ENCODE data around the gene SLC16A3.

Gene SLC16A3

DNA sequence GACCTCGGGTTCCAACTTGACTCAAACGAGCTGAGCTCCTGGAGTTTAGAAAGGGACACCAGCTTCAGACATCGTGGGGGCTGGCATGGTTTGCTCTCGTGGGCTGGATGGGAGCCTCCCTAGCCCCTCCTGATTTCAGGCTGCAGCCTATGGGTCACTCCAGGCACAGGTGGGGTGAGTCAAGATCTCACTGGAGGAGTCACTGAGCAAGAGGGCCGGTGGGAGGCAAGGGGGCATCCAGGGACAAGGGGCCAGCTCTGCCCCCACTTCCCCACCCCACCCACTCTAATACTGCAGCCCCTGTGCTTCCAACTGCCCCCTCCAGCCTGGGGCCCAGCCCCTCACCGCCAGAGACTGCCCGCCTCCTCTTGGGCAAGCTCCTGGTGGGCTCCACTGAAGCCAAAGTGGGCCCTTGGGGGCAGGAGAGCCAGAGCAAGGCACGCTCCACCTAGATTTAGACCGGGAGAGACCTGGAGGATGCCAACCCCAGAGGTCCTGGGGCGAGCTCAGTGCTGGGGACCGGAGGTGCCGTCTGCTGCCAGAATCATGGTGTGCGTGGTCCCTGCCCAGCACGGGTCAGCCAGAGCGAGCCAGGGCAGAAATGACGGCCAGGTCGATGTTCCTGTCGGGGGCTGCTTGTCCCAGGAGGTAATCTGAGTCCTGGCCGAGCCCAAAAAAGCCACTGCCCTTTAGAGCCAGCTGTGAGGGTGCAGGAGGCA, 6.4 kb downstream of the SLC16A3 start:
- Mint-ChIP-seq H3K27me3 (no peaks in the 10 kb centered on the region), H3K27ac (no peak overlapping the region), H3K9me3 (no peaks in the 10 kb centered on the region), H3K36me3 (ENCODE audit: low read depth) (no peaks in the 10 kb centered on the region), H3K4me1 (ENCODE audit: low read depth) (peaks cover 29% of the 10 kb centered on the region), H3K4me3 (no peak overlapping the region)

DNA sequence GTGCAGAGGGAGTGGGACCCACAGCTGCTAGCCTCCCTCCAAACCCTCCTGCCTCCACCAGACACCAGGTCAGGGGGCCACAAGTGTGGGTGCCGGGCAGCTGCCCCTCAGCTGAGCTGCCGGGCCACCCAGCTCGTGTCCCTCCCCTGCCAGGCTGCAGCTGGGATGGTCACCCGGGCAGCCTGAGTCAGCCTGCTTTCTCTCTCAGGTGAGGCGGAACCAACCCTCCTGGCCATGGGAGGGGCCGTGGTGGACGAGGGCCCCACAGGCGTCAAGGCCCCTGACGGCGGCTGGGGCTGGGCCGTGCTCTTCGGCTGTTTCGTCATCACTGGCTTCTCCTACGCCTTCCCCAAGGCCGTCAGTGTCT, 6.9 kb downstream of the SLC16A3 start:
- H3K36me3 Mint-ChIP-seq (ENCODE audit: low read depth): no peaks in the 10 kb centered on the region
- H3K4me1 Mint-ChIP-seq (ENCODE audit: low read depth): peaks cover 34% of the 10 kb centered on the region
- H3K4me3 Mint-ChIP-seq: no peak overlapping the region
- H3K27me3 Mint-ChIP-seq: no peaks in the 10 kb centered on the region
- no peak overlapping the region for H3K27ac Mint-ChIP-seq
- H3K9me3 Mint-ChIP-seq: no peaks in the 10 kb centered on the region

DNA sequence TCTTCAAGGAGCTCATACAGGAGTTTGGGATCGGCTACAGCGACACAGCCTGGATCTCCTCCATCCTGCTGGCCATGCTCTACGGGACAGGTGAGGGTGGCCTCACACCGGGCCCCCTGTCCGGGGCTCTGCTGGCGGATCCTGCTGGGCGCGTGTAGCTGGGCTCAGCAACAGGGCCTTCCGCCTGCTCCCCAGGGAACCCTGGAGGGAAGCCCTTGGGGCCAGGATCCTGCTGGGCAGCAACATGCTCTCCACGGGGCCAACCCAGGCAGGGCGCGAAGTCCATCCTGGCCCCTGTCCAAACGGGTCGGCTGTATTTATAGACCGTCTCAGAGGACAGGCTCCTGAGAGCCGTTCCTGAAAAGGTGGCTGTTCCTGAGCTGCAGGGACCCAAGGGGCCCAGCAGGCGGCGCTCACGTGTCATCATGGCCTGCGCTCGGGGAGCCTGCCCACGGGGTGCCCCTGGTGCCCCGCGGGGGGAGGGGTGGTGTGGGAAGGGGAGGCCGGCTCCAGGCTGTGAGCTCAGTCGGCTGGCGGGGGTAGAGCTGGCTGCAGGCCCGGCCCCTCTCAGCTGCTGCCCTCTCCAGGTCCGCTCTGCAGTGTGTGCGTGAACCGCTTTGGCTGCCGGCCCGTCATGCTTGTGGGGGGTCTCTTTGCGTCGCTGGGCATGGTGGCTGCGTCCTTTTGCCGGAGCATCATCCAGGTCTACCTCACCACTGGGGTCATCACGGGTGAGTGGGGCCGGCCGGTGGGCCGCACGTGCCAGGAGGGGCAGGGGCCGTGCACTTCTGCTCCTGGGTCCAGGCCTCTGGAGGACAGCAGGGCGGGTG, 7.5 kb downstream of the SLC16A3 start:
- H3K4me3 Mint-ChIP-seq: no peak overlapping the region
- H3K27me3 Mint-ChIP-seq: no peaks in the 10 kb centered on the region
- peaks cover 40% of the 10 kb centered on the region for H3K4me1 Mint-ChIP-seq (ENCODE audit: low read depth)
- no peaks in the 10 kb centered on the region for H3K9me3 Mint-ChIP-seq
- no peaks in the 10 kb centered on the region for H3K36me3 Mint-ChIP-seq (ENCODE audit: low read depth)
- no peak overlapping the region for H3K27ac Mint-ChIP-seq

DNA sequence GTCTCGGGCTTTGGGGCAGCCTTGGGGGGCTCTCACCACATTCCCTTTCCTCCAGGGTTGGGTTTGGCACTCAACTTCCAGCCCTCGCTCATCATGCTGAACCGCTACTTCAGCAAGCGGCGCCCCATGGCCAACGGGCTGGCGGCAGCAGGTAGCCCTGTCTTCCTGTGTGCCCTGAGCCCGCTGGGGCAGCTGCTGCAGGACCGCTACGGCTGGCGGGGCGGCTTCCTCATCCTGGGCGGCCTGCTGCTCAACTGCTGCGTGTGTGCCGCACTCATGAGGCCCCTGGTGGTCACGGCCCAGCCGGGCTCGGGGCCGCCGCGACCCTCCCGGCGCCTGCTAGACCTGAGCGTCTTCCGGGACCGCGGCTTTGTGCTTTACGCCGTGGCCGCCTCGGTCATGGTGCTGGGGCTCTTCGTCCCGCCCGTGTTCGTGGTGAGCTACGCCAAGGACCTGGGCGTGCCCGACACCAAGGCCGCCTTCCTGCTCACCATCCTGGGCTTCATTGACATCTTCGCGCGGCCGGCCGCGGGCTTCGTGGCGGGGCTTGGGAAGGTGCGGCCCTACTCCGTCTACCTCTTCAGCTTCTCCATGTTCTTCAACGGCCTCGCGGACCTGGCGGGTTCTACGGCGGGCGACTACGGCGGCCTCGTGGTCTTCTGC, 8.4 kb downstream of the SLC16A3 start:
- no peak overlapping the region for H3K27ac Mint-ChIP-seq
- H3K36me3 Mint-ChIP-seq (ENCODE audit: low read depth): peaks cover under 1% of the 10 kb centered on the region
- no peaks in the 10 kb centered on the region for H3K27me3 Mint-ChIP-seq
- H3K4me1 Mint-ChIP-seq (ENCODE audit: low read depth): peaks cover 49% of the 10 kb centered on the region
- H3K4me3 Mint-ChIP-seq: no peak overlapping the region
- no peaks in the 10 kb centered on the region for H3K9me3 Mint-ChIP-seq

DNA sequence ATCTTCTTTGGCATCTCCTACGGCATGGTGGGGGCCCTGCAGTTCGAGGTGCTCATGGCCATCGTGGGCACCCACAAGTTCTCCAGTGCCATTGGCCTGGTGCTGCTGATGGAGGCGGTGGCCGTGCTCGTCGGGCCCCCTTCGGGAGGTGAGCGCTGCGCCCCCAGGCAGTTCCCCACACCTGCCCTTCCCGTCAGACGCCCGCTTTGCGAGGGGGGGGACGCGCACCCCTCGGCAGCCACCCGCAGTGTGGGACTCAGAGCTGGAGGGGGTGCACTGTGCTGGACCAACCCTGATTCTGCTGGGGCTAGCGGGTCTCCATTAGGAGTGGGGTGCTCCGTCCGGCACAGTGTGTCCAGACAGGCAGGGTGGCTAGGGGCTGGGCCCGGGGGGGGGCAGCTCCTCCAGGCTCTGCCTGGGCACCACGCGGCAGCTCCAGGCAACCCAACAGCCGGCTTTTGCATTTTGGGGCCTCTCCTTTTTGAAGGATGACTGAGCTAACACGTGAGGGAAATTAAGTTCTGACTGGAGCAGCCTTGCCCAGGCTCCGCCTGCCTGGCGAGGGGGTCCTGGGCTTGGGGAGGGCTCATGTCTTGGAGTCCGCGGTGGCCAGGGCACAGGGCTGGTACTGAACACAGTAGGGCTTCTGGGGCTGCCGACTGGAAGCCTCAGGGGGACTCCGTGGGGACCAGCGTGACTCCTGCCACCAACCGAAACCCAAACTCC, 9.1 kb downstream of the SLC16A3 start:
- Mint-ChIP-seq H3K27me3 (no peaks in the 10 kb centered on the region), H3K4me3 (no peak overlapping the region), H3K27ac (no peak overlapping the region), H3K4me1 (ENCODE audit: low read depth) (peaks cover 55% of the 10 kb centered on the region), H3K36me3 (ENCODE audit: low read depth) (peaks cover 5% of the 10 kb centered on the region), H3K9me3 (no peaks in the 10 kb centered on the region)

DNA sequence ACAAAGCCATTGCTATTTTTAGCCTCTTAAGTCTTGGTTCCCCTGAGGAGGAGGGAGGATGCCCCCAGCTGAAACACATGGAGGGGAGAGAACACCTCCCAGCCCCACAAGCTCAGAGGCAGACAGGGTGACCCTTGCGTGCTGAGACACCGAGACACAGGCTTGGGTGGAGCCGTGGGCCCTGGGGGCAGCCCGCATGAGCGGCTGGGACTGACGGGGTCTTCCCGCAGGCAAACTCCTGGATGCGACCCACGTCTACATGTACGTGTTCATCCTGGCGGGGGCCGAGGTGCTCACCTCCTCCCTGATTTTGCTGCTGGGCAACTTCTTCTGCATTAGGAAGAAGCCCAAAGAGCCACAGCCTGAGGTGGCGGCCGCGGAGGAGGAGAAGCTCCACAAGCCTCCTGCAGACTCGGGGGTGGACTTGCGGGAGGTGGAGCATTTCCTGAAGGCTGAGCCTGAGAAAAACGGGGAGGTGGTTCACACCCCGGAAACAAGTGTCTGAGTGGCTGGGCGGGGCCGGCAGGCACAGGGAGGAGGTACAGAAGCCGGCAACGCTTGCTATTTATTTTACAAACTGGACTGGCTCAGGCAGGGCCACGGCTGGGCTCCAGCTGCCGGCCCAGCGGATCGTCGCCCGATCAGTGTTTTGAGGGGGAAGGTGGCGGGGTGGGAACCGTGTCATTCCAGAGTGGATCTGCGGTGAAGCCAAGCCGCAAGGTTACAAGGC, 9.8 kb downstream of the SLC16A3 start:
- peaks cover 9% of the 10 kb centered on the region for H3K36me3 Mint-ChIP-seq (ENCODE audit: low read depth)
- no peaks in the 10 kb centered on the region for H3K9me3 Mint-ChIP-seq
- peaks cover 55% of the 10 kb centered on the region for H3K4me1 Mint-ChIP-seq (ENCODE audit: low read depth)
- peak overlapping the region; percentile 69 for H3K4me3 Mint-ChIP-seq
- no peaks in the 10 kb centered on the region for H3K27me3 Mint-ChIP-seq
- H3K27ac Mint-ChIP-seq: peak overlapping the region; percentile 74

DNA sequence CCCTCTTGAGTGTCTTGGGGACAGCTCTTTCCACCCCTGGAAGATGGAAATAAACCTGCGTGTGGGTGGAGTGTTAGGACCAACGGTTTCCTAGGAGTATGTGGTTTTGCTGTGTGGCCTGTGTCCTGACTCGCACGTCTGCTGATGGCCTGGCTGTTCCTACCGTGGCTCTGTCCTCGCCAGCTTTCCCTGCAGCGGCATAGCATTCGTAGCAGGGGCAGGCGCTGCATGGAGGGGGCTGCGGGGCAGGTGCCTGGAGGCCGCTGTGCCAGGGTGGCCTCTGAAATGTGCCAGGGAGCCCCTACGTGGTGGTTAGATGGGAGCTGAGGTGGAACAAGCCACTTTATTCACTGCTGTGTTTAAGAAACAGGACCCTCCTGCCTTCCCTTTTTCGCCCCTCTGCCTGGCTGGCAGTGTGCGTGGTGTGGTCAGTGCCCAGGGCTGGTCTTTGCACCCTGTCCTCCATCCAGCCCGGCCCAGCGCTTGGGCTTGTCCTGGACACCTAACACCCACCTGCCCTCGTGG, 10.6 kb downstream of the SLC16A3 start:
- peaks cover 17% of the 10 kb centered on the region for H3K36me3 Mint-ChIP-seq (ENCODE audit: low read depth)
- no peak overlapping the region for H3K27ac Mint-ChIP-seq
- no peaks in the 10 kb centered on the region for H3K9me3 Mint-ChIP-seq
- no peak overlapping the region for H3K4me3 Mint-ChIP-seq
- H3K27me3 Mint-ChIP-seq: no peaks in the 10 kb centered on the region
- H3K4me1 Mint-ChIP-seq (ENCODE audit: low read depth): peaks cover 60% of the 10 kb centered on the region

DNA sequence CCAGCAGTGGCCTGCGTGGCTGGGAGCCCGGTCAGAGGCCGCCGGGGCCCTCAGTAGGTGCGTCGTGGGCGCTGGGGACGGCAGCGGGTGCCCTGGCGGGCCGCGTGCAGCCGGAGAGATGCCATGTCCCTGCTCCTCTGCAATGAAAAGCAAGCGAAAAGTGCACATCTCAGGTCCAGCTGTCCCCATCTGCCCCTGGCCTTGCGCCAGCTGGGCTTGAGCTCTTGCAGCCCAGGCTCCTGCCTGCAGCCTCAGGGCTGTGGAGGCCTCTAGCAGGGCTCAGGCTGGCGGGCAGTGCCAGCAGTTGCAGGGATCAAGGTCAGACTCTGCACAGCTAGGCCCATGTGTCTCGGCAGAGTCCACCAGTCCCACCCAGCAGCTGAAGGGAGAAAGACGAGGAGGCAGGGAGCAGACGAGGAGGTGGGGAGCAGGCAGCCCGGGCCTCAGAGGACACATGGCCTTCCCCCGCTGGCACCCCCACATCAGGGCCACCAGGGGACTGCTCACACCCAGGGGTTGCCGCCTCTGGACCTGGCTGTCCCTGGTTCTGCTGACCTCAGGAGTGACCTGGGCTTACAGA, 11.2 kb downstream of the SLC16A3 start:
- peaks cover 23% of the 10 kb centered on the region for H3K36me3 Mint-ChIP-seq (ENCODE audit: low read depth)
- no peaks in the 10 kb centered on the region for H3K9me3 Mint-ChIP-seq
- peak overlapping the region; percentile 52 for H3K27ac Mint-ChIP-seq
- H3K4me1 Mint-ChIP-seq (ENCODE audit: low read depth): peaks cover 60% of the 10 kb centered on the region
- H3K27me3 Mint-ChIP-seq: no peaks in the 10 kb centered on the region
- H3K4me3 Mint-ChIP-seq: no peak overlapping the region

DNA sequence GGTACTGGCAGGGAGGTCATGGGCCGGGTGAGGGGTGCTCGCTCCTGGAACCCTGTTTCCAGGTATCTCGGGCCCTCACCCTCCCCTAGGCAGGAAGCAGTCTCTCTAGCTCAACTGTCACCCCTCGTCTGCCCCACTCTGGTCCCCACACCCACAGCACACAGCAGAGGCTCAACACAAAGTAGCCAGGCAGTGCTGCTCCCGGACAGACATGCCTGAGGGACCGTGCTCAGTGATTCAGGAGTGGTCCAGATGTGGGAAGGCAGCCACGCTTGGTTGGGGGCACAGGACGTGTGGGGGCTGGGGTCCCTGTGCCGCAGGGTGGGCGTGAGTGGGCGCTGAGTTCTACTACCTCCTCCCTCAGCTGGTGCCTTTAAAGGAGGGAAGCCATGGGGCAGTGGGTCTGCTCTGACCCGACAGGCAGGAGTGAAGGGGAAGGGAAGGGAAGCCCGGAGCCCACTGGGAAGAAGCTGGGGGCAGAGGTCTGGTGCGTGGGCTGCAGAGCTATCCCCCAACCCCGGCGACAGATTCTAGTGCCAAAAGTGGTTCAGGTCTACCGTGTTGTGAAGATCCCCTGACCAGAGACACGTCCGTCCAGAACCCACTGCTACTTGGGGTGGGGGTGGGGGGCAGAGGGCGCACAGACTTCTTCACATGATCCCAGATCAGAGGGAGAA, 11.8 kb downstream of the SLC16A3 start:
- peak overlapping the region; percentile 52 for H3K27ac Mint-ChIP-seq
- peaks cover 60% of the 10 kb centered on the region for H3K4me1 Mint-ChIP-seq (ENCODE audit: low read depth)
- H3K27me3 Mint-ChIP-seq: no peaks in the 10 kb centered on the region
- no peaks in the 10 kb centered on the region for H3K9me3 Mint-ChIP-seq
- H3K4me3 Mint-ChIP-seq: no peak overlapping the region
- H3K36me3 Mint-ChIP-seq (ENCODE audit: low read depth): peaks cover 28% of the 10 kb centered on the region

DNA sequence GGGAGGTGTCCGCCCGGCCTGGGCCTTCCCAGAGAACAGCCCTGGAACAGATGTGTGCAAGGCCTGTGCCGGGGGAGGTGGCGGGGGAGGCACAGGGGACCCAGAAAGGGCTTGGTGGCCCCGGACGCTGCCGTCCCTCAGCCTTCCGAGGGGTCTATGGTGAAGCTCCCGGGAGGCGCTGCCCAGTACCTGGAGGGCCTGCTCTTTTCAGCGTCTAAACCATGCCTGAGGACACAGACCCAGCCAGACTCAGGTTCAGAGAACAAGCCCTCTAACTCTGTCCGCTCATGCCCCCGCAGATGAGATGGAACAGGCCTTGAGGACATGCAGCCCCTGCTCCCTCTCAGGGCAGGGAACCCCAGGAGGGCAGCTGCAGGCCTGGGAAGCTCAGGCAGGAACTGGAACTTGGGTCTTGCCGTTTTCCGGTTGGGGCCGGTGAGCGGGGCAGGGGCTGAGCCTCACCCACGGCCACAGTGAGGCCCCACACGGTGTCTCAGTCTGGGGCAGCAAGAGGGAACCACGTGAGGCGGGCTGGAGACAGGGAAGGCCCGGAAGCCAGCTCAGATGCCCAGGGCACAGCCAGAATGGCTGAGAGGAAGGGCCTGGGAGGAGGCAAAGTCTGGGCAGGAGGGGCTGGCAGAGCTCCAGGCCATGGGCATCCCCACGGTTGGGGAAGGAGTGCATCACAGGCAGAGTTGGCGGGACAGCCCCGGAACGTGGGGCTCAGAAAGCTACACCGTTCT, 12.5 kb downstream of the SLC16A3 start:
- Mint-ChIP-seq H3K36me3 (ENCODE audit: low read depth) (peaks cover 34% of the 10 kb centered on the region), H3K9me3 (no peaks in the 10 kb centered on the region), H3K4me1 (ENCODE audit: low read depth) (peaks cover 60% of the 10 kb centered on the region), H3K27ac (peak overlapping the region; percentile 74), H3K27me3 (no peaks in the 10 kb centered on the region), H3K4me3 (peak overlapping the region; percentile 17)

DNA sequence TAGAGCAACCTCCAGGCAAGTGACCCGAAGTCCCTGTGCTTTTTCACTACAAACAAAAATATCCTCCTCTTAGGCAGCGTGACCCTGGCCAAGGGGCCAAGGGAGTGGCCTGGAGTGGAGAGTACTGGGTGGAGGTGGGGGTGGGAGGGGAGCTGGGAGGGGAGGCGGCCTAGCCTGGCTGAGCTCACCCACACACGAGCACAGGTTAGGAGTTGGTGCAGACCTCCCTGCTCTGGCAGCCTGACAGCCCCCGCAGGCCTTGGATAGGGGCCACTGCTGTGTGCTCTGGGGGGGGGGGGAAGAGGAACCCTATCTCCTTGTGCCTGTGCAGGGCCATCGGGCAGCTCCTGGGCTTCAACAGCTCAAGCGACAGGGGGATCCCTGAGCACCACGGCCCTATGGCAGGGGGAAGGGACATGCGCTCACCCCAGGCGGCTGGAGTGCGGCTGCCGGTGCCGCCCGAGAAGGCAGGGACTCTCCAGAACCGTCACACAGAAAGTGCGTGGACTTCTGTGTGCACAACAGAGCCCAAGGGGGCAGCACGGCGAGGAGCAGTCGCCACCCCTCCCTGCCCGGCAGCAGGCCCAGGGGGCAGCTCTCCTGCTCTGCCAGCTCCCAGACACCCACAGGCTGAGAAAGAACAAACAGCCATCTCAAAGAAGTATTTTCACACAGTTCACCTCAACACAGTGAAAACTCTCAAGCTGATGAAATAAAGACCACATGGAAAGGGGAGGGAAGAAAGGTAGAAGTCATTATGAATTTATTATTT, 13.3 kb downstream of the SLC16A3 start:
- peak overlapping the region; percentile 74 for H3K27ac Mint-ChIP-seq
- H3K4me1 Mint-ChIP-seq (ENCODE audit: low read depth): peaks cover 60% of the 10 kb centered on the region
- H3K27me3 Mint-ChIP-seq: no peaks in the 10 kb centered on the region
- peaks cover 38% of the 10 kb centered on the region for H3K36me3 Mint-ChIP-seq (ENCODE audit: low read depth)
- no peak overlapping the region for H3K4me3 Mint-ChIP-seq
- H3K9me3 Mint-ChIP-seq: no peaks in the 10 kb centered on the region

DNA sequence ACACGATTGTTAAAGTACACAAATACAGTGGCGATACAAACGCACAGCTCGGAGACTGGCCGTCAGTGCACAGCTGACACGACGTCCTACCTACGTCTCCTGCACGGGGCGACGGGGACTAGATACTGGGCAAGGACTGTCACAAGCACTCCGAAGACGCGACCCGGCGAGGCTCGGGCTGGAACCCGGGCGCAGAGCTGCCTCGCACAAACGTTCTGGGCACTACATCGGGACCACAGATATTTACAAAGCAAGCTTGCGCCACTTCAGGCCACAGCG, 13.8 kb downstream of the SLC16A3 start:
- Mint-ChIP-seq H3K9me3 (no peaks in the 10 kb centered on the region), H3K27ac (peak overlapping the region; percentile 32), H3K4me1 (ENCODE audit: low read depth) (peaks cover 56% of the 10 kb centered on the region), H3K27me3 (no peaks in the 10 kb centered on the region), H3K36me3 (ENCODE audit: low read depth) (peaks cover 40% of the 10 kb centered on the region), H3K4me3 (no peak overlapping the region)
